ENCODE data around the gene VPS9D1.
"Not testable (repeated sequence)": the region's sequence is repeated elsewhere in the genome, so short reads cannot be mapped to it uniquely, and the experiment has no call there.

Gene VPS9D1

GRCh38 chr16:89695086-89695874 is 25.4 kb downstream of the VPS9D1 start:
- in situ Hi-C loops (cut with HindIII; ENCODE audit: low sequenced_read_pairs), result no loop called here

- in situ Hi-C loops (cut with HindIII; ENCODE audit: low sequenced_read_pairs), result not testable (repeated sequence)
Measured at GRCh38 chr16:89694784-89695085, 26.0 kb downstream of the VPS9D1 start.

GRCh38 chr16:89693931-89694783 is 26.5 kb downstream of the VPS9D1 start:
- in situ Hi-C loops (cut with HindIII; ENCODE audit: low sequenced_read_pairs), result no loop called here

DNA sequence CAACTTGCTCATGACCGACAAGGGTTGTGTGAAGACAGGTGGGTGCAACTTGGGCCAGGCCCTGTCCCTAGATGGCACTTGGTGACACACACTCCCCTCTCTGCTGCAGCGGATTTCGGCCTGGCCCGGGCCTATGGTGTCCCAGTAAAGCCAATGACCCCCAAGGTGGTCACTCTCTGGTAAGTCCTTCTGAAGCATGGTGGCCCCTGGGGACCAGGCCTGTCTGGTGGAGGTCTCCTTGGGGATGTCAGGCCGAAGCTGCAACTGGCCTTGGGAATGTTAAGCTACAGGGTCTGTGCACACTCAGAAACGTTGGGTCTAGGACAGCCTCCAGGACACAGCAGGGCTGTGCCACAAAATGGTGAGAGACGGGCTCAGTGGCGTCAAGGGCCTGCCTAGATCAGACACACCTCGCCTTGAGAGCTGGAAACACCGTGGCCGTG is 27.4 kb downstream of the VPS9D1 start:
- in situ Hi-C loops (cut with HindIII; ENCODE audit: low sequenced_read_pairs), result no loop called here

- in situ Hi-C loops (cut with HindIII; ENCODE audit: low sequenced_read_pairs), result no loop called here
Measured at GRCh38 chr16:89691986-89692569, 28.6 kb downstream of the VPS9D1 start.

GRCh38 chr16:89691231-89691985 is 29.3 kb downstream of the VPS9D1 start:
- in situ Hi-C loops (cut with HindIII; ENCODE audit: low sequenced_read_pairs), result no loop called here

DNA sequence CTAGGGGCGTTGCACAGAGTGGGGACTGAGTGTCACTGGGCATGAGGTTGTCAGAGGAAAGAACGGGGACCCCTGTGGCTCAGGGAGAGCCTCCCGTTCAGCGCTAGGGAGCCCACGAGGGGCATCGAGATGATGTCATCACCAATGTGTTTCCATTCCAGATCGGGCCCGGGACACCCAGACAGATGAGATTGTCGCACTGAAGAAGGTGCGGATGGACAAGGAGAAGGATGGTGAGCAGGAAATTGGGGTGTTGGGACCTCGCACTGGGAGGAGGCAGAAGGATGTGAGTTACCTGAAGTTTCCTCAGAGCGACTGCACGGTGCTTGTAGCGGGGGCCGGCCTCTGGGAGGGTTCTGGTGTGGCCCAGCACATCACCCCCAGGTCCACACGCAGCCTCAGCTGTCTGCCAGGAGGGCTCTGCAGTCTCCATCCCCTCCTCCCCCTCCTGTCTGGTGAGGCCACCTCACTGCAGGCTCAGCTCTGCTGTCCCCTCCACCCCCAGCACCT is 30.3 kb downstream of the VPS9D1 start:
- in situ Hi-C loops (cut with HindIII; ENCODE audit: low sequenced_read_pairs), result no loop called here

- in situ Hi-C loops (cut with HindIII; ENCODE audit: low sequenced_read_pairs), result not testable (repeated sequence)
Measured at GRCh38 chr16:89689621-89690020, 31.1 kb downstream of the VPS9D1 start.

DNA sequence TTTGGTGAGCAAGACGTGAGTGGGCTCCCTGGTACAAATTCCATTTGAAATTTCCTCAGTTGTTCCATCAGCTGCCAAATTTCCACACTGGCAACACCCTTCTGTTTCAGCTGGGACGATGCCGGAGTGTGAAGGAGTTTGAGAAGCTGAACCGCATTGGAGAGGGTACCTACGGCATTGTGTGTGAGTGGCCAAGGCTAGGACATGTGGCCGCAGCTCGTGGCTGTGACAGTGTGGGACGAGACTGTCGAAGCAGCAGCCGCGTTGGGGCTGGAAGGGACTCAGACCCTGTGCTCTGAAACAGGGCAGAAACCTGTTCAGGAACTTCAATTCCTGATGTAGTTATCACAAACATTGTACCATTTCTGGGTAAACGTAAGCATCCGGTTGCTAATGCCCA is 31.6 kb downstream of the VPS9D1 start:
- in situ Hi-C loops (cut with HindIII; ENCODE audit: low sequenced_read_pairs), result no loop called here

DNA sequence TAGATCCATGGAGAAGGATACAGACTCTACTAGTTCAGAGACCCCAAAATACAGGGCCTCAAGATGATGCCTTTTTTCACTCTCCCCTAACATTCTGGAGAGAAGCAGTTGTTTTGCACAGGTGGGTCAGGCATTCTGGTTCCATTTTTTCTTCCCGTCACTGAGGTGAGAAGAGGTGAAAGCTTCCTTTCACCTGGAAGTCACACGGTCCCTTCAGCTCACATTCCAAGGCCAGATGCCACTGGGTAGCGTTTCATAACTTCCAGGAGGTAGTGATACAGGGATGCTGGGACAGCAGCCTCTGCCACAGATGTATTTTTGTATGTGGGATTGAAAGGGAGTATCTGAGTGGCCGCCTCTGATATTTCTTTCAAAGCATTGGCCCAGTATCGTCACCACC is 32.3 kb downstream of the VPS9D1 start:
- in situ Hi-C loops (cut with HindIII; ENCODE audit: low sequenced_read_pairs), result no loop called here

- in situ Hi-C loops (cut with HindIII; ENCODE audit: low sequenced_read_pairs), result no loop called here
Measured at GRCh38 chr16:89687092-89687940, 33.4 kb downstream of the VPS9D1 start.

DNA sequence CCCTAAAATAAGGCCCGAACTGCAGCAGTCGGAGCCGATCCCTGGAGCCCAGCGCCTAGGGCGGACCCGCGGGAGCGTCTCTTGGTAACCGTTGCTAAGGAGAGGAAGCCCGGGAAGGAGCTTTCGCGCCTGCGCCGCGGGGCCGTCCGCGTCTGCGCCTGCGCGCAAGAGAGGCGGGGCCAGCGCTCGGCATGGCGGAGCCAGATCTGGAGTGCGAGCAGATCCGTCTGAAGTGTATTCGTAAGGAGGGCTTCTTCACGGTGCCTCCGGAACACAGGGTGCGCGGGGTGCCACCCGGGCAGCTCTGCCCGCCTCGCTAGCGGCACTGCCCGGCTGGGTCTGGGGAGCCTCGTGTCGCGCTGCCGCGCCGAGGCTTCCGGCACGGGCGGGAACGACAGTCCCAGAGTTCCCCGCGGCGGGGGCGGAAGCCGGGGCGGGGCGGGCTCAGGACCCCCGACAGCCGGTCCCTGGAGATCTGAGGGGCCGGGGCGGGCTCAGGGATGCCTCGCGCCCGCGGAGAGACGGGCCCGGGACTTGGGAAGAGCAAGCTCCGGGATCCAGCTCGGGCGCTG is 34.1 kb downstream of the VPS9D1 start, which contains the start of gene CDK10:
TSS of gene CDK10 (plus strand) at position 170 of the 572 bp plus-strand sequence. CDS start at position 192, 22 bp downstream.
- in situ Hi-C loops (cut with HindIII; ENCODE audit: low sequenced_read_pairs), result no loop called here

- in situ Hi-C loops (cut with HindIII; ENCODE audit: low sequenced_read_pairs), result no loop called here
Measured at GRCh38 chr16:89685916-89686315, 34.8 kb downstream of the VPS9D1 start.

DNA sequence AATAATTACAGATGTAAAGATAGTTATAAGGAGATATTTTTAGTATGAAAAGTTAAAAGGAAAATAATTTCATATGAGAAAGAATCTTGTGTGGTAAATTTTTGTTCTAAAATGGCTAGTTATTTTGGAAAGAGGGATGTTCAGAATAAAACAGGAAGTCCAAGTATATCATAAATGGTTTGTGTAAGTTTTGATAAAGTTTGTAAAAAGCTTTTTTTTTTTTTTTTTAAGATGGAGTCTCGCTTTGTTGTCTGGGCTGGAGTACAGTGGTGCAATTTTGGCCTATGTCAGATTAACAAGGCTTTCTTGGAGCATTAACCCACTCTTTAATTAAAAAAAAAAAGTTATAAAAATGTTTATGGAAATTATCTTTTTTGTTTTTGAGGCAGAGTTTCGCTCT is 42.4 kb downstream of the VPS9D1 start:
- in situ Hi-C loops (cut with HindIII; ENCODE audit: low sequenced_read_pairs), result no loop called here

- in situ Hi-C loops (cut with HindIII; ENCODE audit: low sequenced_read_pairs), result no loop called here
Measured at GRCh38 chr16:89672177-89672941, 48.3 kb downstream of the VPS9D1 start.

DNA sequence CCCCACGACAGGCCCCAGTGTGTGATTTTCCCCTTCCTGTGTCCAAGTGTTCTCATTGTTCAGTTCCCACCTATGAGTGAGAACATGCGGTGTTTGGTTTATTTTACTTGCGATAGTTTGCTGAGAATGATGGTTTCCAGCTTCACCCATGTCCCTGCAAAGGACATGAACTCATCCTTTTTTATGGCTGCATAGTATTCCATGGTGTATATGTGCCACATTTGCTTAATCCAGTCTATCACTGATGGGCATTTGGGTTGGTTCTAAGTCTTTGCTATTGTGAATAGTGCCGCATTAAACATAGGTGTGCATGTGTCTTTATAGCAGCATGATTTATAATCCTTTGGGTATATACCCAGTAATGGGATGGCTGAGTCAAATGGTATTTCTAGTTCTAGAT is 49.1 kb downstream of the VPS9D1 start:
- in situ Hi-C loops (cut with HindIII; ENCODE audit: low sequenced_read_pairs), result not testable (repeated sequence)

GRCh38 chr16:89670496-89671431 is 49.9 kb downstream of the VPS9D1 start:
- in situ Hi-C loops (cut with HindIII; ENCODE audit: low sequenced_read_pairs), result no loop called here

- in situ Hi-C loops (cut with HindIII; ENCODE audit: low sequenced_read_pairs), result no loop called here
Measured at GRCh38 chr16:89669755-89670154, 50.9 kb downstream of the VPS9D1 start.

All from DLD1 (cell line).